ENCODE measurements around the gene RNF169. TPM values are rescaled to one million over a fixed set of nuclear protein-coding genes. Genes with fewer than 3 reads are reported as not detected.
A peak's percentile ranks its signal among the peaks of the same experiment; 100 is the strongest.

Gene RNF169
- total and polyA plus RNA-seq, 2 of the 13 experiments (the other 11 are each of a cell fraction or from before 2014, with no cell fraction given) = 5.3 to 14.2 TPM

DNA sequence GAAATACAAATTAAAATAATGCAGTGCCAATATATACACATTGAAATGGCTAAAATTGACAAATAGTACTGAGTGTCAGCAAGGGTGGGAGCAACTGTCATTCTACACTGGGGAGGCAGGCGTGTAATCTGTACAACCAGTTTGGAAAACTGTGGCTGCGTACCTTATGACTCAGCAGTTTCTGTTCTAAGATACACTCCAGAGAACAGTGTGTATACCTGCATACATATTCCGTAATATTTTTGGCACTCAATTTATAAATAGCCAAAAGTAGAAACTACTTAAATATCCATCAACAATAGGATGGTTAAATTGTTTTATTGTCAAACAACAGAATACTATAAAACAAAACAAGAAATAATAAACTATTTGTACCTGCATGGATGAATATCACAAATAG is 57.6 kb downstream of the RNF169 start (continued):
- TF ChIP-seq, protein P1, sequence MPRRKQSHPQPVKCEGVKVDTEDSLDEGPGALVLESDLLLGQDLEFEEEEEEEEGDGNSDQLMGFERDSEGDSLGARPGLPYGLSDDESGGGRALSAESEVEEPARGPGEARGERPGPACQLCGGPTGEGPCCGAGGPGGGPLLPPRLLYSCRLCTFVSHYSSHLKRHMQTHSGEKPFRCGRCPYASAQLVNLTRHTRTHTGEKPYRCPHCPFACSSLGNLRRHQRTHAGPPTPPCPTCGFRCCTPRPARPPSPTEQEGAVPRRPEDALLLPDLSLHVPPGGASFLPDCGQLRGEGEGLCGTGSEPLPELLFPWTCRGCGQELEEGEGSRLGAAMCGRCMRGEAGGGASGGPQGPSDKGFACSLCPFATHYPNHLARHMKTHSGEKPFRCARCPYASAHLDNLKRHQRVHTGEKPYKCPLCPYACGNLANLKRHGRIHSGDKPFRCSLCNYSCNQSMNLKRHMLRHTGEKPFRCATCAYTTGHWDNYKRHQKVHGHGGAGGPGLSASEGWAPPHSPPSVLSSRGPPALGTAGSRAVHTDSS (CRISPR knock-in tag; conservative IDR thresholded peaks at IDR 0.05) = no peak
- no peak for TF ChIP-seq AGO2 (optimal IDR thresholded peaks at IDR 0.05; ENCODE audit: low read depth, low read length)
- TF ChIP-seq NFE2 (CRISPR knock-in tag; IDR thresholded peaks at IDR 0.05) = peak; percentile 85

DNA sequence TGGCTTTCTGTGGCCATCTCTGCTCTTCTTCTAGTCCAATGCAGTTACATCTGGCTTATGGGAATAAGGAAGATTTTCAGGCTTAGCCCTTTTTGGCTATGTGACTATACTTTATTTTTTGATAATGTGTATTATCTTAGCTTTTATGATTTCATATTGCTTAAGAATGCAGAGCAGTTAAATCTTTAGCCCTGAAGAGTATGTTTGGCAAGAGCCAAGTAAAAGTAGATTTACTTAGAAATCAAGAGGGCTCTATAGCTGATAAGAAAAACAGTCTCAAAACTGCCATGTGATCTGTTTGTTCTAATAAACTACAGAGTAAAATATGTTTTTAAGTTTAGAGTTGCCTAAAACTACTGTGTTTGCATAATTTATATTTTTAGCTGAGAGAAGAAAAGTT is 61.2 kb downstream of the RNF169 start:
- Histone ChIP-seq H3K4me1 (ENCODE audit: insufficient read depth, low read length) (no peaks in the 10 kb centered on the region), H3K4me3 (replicated peaks in 1 of 3; ENCODE audit: insufficient read depth in 1 of 3, low read depth in 2 of 3, low read length in 3 of 3) (no peak overlapping the region), H3K27me3 (ENCODE audit: control insufficient read depth in 1 of 2, insufficient read depth in 2 of 2, low read length in 2 of 2) (no peaks in the 10 kb centered on the region), H3K4me2 (ENCODE audit: low read depth, low read length) (no peak overlapping the region), H3K9ac (ENCODE audit: insufficient read depth, low read depth, low read length) (no peak overlapping the region), H2AFZ (ENCODE audit: low read length) (no peak overlapping the region), H4K20me1 (ENCODE audit: insufficient read depth, low read length) (no peaks in the 10 kb centered on the region), H3K36me3 (replicated peaks in 1 of 2; ENCODE audit: control insufficient read depth in 1 of 2, insufficient read depth in 2 of 2, low read length in 2 of 2) (peaks cover 2 to 22% of the 10 kb centered on the region in 2 experiments; a peak in 3 of 5 replicates), H3K9me3 (ENCODE audit: low read length) (no peaks in the 10 kb centered on the region), H3K79me2 (ENCODE audit: insufficient read depth, low read length) (no peaks in the 10 kb centered on the region), H3K27ac (ENCODE audit: extremely low read length, insufficient read depth, low read length) (no peak overlapping the region)
- POLR2A ChIA-PET = no interaction called here
- BruUV-seq (replicated peaks) = no TSS peak
- ATAC-seq (no peak), DNase-seq (ENCODE audit: low spot score) (no peak), FAIRE-seq (no peak)
- TF ChIP-seq ZNF333 (CRISPR knock-in tag; IDR thresholded peaks at IDR 0.05; ENCODE audit: borderline replicate concordance) (no peak), ZNF547 (CRISPR knock-in tag; IDR thresholded peaks at IDR 0.05) (no peak), ZFAT (CRISPR knock-in tag; conservative IDR thresholded peaks at IDR 0.05) (no peak), POLR2G (IDR thresholded peaks at IDR 0.05; ENCODE audit: low read depth, low read length) (no peak), BORCS8-MEF2B (CRISPR knock-in tag; IDR thresholded peaks at IDR 0.05) (no peak), SP140L (CRISPR knock-in tag; IDR thresholded peaks at IDR 0.05; ENCODE audit: borderline replicate concordance) (no peak), HNF4G (IDR thresholded peaks at IDR 0.05; ENCODE audit: borderline replicate concordance, low read depth, low read length) (no peak), HNF4G (CRISPR knock-in tag; IDR thresholded peaks at IDR 0.05; ENCODE audit: borderline replicate concordance, low read depth) (no peak), FOXO1 (CRISPR knock-in tag; IDR thresholded peaks at IDR 0.05) (no peak), RCOR2 (CRISPR knock-in tag; IDR thresholded peaks at IDR 0.05) (no peak)
- CTCF ChIA-PET (ENCODE audit: low intra/inter-chr PET ratio, low total read pairs) = no interaction called here
- in situ Hi-C loops (cut with HindIII; ENCODE audit: extremely low pct_ligation_motif_present, low pct_unique_long_range_greater_than_20kb) = no loop called here
- intact Hi-C loops (cut with micrococcal nuclease; ENCODE audit: unreplicated experiment) = no loop called here

Data from HepG2 (cell line).